Suppressor macrophage (primary cell): ENCODE results near the gene TPRN.
A peak's percentile ranks its signal among the peaks of the same experiment; 100 is the strongest.

Experiments
- DNase-seq, 4 experiments: peaks; one replicate each; pipeline ENCODE4 v3.0.0-alpha.2; 2020 to 2022

Gene TPRN

GRCh38 chr9:137206602-137207001 lies 6.1 kb upstream of the TPRN start:
- DNase-seq, result no peak

DNA sequence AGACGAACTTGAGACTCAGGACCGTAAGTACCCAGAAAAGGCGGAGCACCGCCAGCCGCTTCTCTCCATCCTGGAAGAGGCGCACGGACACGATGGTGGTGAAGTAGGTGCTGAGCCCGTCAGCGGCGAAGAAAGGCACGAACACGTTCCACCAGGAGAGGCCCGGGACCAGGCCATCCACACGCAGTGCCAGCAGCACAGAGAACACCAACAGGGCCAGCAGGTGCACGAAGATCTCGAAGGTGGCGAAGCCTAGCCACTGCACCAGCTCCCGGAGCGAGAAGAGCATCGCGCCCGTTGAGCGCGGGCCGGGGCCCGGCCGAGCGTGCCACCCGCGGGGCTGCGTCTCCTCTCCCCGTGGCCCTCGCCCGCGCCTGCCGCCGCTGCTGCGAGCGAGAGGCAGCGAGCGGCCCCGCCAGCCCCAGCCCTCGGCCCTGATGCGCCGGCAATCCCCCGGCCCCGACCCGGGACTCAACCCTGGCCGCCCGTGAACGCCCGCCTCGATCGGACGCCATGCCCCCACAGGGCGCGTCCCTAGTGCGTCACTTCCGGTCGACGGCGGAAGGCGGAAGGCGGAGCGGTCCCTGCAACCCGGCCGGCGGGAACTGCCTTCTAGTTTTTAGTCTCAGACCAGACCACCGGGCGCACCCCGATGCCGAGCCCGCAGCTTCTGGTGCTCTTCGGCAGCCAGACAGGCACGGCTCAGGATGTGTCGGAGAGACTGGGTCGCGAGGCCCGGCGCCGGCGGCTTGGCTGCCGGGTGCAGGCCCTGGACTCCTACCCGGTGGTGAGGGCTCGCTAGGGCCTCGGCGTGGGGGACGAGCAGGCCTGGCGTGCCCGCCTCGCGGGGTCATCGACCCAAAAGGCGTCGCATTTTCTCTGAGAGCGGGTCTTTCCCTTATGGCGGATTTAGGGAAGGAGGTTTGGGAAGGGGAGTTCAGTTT lies 4.9 kb upstream of the TPRN start, which contains the start of the genes NDOR1 and TMEM203:
Gene NDOR1, plus strand, starts transcription at position 575 of the 944 bp plus-strand sequence. Its CDS starts 78 bp downstream, at position 653.
Gene TMEM203, minus strand, starts transcription at position 523 of the 944 bp plus-strand sequence. Its CDS starts 234 bp downstream, at position 289.
- peak; percentile 93 to 96 (median 94) for DNase-seq

- DNase-seq, result no peak
These were observed 4.2 kb upstream of the TPRN start for GRCh38 chr9:137204731-137205125.

- DNase-seq, result no peak
These were observed 2.4 kb upstream of the TPRN start for GRCh38 chr9:137202966-137203365.

DNA sequence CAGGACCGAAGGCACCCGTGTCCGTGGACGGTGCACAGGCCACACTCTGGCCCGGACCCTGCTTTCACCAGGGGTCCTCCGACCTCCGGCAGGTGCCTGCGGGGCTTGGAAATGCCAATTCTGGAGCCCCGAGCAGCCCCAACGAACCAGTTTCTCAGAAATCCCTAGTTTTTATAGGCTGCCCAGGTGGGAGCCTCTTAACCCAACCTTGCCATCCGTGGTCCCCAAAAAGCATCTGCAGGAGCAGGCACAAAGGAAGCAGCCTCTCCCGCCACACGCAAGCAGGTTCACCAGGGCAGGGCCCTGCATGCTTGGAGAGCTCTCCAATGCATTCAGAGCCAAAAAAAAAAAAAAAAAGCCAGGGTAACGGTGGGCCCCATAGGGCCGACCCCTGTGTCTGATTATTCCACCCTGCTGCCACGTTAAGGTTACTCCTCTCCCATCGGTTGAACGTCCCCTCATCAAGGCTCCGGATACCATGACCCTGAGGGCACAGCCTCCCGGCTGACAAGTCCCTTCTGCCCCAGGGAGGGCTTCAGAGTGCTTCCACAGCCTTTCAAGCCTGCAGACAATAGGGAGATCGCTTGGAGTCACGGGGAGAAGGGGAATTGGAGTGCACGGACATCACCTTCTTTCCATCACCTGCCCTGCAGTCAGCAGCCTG lies 796 bp upstream of the TPRN start:
- no peak for DNase-seq

GRCh38 chr9:137199411-137200121 lies 975 bp downstream of the TPRN start:
- DNase-seq, result no peak

GRCh38 chr9:137198902-137199283 lies 1.6 kb downstream of the TPRN start:
- DNase-seq, result no peak

DNA sequence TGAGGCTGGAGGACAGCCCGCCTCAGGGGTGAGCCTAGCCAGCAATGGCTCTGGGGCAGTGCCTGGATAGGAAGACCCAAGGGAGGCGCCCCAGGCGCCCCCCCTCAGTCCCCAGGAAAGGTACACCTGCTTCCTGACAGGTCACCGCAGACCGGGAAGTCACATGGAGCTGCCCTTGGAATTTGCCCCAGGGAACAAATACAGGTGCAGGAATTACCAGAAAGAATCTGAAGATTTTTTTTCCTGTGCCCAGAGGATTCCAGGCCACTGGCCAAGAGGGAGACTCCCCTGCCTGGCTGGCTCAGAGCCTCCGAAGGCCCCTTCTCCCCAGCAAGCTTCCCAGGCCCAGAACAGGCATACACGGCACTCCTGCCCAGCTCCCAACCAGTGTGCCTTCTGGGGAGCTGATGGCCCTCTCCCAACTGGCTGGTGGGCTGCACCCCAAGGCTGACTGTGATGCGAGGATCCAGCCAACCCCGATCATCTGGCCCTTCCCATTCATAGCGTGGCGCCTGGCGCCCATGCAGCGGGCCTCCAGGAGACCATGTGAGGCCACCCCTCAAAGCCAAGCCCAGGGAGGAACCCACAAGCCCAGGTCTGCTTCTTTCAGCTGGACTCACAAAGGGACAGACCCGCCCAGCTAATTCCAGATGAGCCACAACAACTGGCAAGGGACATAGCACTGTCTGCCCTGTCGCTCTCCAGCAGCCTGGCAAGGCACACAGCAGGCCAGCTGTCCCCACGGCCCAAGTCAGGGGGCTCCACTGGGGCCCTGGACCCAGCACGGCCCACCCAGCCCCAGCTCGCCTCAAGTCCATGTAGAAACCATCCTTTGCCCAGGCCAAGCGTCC lies 2.3 kb downstream of the TPRN start:
- DNase-seq, result no peak

GRCh38 chr9:137195525-137196220 lies 4.9 kb downstream of the TPRN start:
- no peak for DNase-seq

DNA sequence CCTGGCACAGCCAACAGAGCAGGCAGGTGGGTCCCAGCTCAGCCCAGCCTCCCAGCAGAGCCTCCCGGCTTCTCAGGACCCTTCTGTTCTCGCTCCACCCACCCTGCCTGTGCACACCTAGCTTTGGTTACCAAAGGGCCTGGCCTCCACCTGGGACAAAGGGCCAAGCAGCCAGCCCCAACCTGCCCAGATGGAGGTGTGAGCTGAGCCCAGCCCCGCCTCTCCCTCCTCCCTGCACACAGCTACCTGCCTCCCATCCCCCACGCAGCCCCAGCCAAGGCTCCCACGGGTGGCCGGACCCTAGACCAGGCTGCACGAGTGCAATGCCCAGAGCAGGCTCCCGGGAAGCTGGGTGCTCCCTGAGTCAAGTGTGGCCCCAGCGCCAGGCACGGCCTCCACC lies 5.6 kb downstream of the TPRN start:
- DNase-seq, result no peak

GRCh38 chr9:137194388-137194787 lies 6.2 kb downstream of the TPRN start:
- no peak for DNase-seq

DNA sequence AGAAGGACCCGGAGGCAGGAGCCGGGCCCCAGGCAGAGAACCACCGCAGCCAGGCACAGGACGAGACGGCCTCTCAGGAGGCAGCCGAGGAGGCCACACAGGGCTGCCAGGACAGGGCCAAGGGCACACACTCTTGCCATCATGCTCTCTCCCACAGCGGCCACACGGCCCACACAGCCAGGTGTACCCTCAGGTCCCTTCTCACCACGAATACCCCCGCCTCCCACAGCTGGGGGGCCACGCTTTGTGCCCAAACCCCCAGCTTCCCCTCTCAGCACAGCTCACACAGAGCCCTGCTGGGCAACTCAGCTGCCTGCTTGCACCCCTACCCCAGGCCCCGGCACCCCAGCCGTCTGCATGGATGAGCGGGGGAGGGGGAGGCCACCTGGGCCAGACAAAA lies 6.8 kb downstream of the TPRN start:
- no peak for DNase-seq

DNA sequence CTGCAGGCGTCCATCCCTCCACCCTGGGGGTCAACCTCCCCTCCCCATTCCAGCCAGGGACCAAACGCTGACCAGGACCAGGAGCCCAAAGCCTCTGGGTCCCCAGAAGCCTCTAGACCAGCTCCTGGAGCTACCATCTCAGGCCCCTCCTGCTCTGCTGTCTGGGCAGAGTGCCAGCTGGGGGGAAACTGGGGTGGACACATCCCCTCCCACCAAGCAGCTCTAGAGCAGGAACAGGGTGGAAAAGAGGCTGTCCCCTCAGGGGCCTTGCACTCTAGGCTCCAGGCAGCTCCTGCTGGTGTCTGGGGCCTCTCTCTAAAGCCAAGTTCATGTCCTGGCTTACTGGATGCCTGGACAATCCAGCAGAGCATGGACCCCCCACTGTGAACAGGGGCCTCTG lies 7.7 kb downstream of the TPRN start:
- DNase-seq, result no peak

GRCh38 chr9:137192448-137192780 lies 8.1 kb downstream of the TPRN start:
- no peak for DNase-seq

DNA sequence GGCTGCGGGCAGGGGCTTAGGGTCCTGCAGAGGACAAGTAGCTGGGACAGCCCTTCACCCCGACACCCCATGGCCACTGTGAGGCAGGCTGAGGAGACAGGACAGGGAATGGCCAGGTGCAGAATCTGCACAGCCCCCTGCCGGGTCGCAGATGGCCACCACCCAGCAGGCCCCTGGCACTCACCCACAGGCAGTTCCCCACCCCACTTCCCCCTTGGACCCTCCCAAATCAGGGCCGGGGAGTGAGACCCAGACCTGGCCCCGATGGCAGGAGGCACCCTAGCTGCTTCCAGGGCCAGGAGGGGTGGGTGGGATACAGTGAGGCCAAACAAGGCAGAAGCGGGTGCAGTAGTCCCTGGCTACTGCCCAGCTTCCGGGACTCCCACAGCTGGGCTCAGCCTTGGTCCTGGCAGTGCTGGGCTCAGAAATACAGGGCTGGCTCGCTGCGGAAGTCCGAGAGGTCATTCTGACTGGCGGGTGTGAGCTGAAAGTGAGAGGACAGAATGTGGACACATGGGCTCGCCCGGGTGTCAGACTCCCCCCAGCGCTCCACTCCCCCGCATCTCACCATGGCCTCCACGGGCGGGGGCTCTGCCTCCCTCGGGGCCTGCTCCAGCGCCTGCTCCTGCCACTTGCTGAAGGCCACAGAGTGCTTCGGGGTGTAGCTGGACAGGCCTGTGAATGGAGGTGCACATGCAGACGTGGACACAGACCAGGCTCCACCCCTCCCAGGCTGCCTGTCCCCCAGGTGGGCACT lies 8.7 kb downstream of the TPRN start:
- DNase-seq, result no peak

DNA sequence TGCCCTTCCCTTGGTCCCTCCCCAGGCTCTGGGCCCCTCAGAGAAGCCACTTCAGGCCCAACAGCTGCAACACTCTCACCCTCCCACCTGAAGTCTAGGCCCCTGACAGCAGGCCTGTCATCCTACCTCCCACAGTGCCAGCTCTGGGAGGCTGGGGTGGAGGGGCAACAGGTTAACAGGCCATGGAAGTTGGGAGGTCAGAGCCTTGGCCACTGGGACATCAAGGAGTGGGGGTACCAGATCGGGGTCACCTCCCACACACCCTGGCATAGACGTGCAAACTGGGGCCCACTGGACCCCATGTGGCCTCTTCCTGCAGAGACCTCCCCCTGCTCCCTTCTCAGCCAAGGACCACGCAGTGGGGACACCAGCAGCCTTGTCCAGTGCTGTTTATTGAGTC lies 9.3 kb downstream of the TPRN start:
- no peak for DNase-seq

DNA sequence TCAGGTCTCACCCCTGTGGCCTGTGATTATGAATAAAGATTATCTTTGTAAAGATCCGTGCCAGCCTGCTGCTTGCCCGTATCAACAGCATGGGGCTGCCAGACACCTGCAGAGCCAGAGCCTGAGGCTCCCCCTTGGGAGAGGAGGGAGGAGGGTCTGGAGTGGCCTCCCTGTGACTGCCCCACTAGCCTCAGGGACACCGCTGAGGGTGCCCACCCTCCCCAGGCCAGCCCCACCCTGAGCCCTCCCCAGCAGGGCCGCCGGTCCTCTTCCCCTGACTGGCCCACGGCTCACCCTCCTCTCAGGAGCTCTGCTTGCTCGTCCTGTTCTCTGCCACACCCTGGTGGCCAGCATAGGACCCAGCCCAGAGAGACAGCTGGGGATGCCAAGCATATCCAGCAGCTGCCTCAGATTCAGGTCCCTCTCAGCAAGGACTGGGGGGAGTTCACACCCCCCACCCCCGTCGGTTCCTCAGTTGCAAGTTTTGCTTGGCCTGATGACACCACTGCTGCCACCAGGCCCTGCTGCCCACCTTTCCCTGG lies 10.2 kb downstream of the TPRN start:
- no peak for DNase-seq

DNA sequence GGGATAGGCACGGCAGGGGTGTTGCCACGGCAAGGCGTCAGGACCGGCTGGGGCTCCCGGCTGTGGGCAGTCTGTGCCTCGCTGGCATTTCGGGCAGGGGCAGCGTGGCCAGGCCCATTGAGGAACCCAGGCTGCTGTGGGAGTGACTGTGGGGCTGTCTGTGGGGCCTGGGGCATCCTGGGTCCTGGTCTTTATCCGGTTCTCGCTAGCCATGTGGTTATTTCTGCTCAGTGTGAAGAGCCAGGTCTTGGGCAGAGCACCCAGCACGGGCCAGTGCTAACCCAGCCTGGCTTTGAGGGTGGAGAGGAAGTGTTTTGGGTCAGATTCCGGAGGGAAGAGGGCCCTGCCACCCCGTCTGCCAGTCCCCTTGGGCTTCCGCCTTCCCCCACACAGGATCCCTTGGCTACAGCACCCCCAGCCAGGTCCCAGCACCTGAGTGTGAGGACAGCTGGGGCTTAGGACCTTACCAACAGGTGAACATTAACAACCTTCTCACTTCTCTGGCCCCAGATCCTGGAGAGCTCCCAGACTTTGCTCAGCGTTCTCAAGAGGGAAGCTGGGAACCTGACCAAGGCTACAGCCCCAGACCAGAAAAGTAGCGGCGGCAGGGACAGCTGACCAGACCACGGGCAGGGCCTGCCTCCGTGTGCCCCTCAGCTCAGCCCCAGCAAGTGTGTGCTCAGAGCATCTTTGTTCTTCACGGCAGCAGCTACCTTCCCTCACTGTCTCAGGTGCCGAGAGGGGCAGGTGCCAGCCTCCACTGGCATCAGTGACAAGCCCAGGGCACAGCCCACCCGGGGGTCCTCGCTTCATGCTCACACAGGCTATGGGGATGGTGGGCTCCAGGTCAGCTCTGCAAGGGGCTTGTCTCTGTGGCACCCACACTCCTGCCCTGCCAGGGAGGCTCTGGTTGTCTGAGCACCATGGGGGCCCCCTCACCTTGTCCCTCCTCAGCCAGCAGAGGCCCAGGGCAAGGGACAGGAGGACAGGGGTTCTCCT lies 10.9 kb downstream of the TPRN start:
- DNase-seq, result no peak
